Activated CD8-positive, alpha-beta memory T cell treated with anti-CD3 and anti-CD28 coated beads, Interleukin-2, amount 50 U/mL, for 4 hours (primary cell): ENCODE data around the gene GRHPR.
"Not testable (repeated sequence)": the region's sequence is repeated elsewhere in the genome, so short reads cannot be mapped to it uniquely, and the experiment has no call there.

Experiments used
- DNase-seq: peaks from one replicate; pipeline ENCODE4 v3.0.0-alpha.2; 2020

Gene GRHPR

GRCh38 chr9:37422289-37423104 is at the start of gene GRHPR:
GRHPR (plus strand) TSS chr9:37422696; CDS start chr9:37422751, 55 bp downstream.
- peak; percentile 92 for DNase-seq

DNA sequence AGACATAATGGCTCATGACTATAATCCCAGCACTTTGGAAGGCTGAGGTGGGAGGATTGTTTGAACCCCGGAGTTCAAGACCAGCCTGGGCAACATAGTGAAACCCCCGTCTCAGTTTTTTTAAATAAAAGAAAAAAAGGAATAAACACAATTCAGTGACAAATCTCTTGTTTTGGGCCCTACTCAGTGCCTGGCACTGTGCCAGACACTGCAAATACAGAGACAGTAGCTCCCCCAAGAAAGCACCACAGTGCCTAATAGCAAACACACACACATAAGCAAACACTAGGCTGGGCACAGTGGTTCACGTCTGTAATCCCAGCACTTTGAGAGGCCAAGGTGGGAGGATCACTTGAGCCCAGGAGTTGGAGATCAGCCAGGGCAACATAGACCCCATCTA is 49.7 kb upstream of the GRHPR start:
- DNase-seq = no peak

- DNase-seq = no peak
Observed at GRCh38 chr9:37373621-37374020, 48.9 kb upstream of the GRHPR start.

DNA sequence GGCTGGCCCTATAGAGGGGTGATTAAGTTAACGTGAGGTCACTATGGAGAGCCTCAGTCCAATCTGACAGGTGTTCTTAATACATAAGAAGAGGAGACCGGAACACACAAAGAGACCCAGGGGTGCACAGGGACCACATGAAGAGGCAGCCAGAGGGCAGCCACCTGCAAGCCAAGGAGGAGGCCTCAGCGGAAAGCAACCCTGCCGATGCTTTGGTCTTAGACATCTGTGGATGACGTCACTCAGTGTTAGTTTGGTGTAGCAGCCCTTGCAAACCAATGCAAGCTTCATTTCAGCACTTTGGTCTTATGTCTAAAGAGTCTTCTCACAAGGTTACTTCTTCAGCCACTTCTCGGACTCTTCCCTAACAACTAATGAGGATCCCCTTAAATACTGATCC is 47.6 kb upstream of the GRHPR start:
- no peak for DNase-seq

DNA sequence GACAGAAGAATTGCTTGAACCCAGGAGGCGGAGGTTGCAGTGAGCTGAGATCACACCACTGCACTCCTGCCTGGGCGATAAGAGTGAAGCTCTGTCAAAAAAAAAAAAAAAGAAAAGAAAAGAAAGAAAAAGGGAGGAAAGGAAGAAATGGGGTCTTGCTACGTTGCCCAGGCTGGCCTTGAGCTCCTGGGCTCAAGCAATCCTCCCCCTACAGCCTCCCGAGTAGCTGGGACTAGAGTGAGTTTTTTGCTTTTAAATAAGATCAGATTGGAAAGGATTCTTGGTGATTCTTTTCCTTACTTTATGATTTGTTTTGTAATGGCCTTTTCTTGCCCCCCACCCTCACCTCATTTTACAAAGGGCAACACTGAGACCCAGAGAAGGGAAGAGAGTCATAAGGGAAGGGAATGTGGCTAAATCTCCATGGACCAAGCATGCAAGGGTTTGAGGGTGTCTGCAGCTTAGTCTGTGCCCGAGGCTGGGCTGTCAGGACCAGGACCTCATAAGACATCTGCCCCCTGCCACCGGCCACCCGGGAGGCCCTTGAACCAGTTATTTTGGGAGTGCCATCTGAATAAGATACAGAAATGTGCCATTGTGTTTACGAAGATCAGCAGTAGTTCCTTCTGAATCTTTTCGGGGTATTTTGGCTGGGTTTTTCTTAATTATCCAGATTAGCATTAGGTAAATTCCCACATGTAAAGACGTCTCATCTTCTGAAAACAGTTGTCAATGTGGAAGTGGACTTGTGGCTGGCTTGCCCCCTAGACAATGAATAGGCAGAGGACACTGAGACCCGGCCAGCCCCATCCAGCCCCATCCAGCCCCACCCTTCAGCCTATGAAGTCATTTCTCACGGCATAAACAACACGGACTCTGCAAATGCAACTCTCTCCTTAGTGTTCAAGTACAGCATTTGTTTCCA is 44.5 kb upstream of the GRHPR start:
- no peak for DNase-seq

- DNase-seq = no peak
Observed at GRCh38 chr9:37378613-37379004, 43.9 kb upstream of the GRHPR start.

DNA sequence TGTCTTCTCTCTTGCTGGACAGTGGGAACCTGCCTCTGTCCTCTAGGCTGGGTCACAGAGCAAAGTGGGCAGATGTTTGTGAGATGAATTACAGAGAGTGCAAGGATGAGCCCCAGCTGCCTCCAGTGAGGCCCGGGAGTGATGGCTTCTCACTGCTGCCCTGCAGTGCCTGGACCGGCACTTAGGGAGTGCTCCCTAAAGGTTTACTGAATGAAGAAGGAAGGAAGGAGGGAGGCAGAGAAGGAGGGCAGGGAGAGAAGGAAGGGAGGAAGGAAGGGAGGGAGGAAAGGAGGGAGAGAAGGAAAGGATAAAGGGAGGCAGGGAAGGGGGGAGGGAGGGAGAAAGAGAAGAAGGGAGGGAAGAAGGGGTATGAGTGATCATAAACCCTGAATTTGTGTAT is 42.7 kb upstream of the GRHPR start:
- DNase-seq = no peak

DNA sequence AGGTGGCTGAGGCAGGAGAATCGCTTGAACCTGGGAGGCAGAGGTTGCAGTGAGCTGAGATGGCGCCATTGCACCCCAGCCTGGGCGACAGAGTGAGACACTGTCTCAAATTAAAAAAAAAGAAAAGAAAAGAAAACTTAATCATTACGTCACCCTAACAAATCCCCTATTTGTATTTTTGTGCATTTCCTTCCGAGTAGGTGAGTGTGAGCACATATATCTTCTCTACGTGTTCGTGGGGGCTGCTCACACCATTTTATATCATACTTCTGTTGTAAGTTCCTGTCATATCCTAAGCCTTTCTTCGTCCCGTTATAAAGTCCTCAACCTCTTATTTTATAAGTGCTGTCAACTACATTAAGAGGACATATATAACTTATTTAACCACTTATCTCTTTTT is 41.9 kb upstream of the GRHPR start:
- no peak for DNase-seq

DNA sequence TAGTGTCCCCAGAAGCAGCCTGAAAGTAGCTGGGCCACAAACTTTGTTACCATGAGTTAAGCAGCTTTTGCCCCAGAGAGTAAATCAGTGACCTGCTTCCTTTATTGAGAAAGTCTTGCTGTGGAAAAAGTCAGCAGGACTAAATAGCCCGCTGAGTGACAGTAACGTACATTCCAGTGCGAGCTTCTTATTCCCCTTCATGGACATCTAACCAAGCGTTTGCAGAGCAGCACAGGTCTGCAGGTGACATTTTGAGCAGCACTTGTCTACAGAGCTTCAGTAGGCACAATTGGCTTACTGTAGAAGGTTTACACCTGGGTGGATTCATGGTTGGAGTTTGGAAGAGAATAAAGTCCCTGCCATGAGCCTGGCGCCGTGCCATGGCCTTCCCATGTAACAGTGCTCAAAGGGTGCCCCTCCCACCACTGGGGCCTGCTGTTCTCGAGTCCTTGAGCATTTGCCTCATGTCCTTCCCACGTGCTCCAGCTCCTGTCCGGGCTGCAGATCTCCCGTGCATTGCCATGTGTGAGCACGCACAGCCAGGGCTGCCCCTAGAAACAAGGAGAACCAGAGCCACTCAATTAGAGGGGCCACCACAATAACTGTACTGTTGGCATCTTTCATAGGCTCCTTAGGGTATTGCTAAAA is 41.3 kb upstream of the GRHPR start:
- no peak for DNase-seq

DNA sequence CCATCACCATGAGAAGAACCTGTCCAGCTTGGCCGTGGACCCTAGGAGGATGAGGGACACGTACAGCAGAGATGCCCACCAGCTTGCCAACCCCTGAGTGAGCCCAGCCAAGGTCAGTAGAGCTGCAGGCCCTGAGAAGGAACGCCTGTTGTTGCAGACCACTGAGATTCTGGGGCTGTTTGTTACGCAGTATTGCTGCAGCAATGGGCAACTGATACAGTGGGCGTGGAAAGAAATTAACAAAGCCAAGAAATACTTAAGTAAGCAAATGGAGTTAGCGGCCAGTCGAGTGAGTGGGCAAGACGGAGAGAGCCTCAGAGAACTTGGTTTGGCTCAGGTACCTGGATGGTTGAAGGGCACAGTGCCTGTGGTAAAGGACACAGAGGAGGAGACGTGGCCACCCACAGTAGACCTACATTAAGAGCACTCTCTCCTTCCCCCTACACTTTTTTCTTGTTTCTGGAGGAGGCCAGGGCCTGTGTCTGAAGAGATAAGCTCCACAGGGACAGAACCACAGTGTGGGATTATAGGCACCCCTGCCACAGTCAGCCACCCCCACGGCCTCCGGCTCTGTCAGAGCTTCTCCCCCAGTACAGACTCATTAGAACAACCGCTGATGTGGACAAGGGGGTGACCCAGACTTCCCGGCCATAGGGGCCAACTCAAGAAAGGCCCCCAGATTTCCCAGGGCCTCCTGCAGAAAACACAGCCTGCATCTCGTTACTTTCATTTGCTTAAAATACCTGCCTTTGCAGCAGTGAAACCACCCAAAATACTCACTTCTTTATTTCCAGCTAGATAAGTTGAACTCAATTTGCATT is 40.1 kb upstream of the GRHPR start:
- DNase-seq = no peak

- no peak for DNase-seq
Observed at GRCh38 chr9:37382982-37383357, 39.5 kb upstream of the GRHPR start.

DNA sequence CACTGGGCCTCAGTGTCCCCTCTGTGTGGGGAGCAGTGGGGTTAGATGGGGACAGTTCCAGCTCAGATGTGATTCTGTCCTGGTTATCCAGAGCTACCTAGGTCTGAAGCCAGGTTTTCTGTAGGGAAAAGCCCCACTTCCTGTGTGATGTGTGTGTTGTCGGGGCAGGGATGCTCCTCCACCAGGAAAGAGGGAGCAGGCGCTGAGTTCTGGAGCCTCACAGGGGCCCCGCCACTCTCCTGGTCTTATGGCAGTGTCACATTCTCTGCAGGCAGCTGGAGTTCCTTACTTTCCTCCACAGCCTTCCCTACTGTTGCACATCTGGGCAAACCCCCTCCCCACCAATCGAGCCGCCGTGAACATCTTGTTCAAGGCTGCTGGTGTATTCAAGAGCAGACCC is 39.1 kb upstream of the GRHPR start:
- DNase-seq = no peak

GRCh38 chr9:37383876-37384746 is 38.4 kb upstream of the GRHPR start:
- no peak for DNase-seq

DNA sequence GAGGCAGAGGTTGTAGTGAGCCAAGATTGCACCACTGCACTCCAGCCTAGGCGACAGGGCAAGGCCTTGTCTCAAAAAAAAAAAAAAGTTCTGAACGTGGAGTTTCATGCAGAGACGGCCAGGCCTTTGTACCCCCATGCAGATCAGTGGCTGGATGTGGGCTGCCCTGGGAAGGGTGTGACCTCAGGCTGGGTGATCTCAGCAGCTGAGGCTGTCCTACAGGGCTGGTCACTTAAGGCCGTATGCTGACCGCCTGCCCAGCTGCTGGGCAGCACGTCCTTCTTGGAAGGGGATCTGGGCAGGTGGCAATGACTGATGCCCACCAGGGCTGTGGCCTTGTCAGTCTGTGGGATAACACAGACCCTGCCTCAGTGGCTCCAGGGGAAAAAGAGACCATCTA is 37.2 kb upstream of the GRHPR start:
- no peak for DNase-seq

DNA sequence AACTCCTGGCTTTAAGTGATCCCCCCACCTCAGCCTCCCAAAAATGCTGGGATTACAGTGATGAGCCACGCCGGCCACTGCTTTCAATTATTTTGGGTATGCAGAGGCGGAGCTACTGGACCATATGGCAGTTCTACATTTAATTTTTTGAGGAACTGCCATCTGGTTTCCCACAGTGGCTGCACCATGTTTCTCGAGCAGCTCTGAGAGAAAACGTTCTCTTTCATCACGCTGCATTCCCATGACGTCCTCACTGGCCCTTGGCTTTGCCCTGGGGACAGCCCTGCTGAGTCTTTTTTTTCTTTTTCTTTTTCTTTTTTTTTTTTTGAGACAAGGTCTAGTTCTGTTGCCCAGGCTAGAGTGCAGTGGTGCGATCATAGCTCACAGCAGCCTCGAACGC is 35.5 kb upstream of the GRHPR start:
- no peak for DNase-seq

DNA sequence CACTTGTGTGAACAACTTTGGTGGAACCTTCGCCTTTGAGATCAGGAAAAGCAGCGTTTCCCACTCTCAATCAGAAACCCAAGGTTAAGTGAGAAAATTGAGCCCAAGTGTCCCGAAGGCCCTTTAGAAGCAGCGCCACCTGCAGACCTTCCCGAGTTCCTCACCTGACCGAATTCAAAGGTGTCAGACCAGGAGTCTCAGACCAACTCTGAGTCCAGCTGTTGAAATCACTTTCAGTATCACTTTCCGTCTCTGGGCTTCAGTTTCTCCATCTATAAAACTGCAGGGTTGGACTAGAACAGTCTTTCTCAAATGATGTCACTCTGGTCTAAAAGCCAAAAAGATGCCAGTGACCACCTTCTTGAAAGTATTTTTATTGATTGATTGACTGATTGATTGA is 31.7 kb upstream of the GRHPR start:
- no peak for DNase-seq

DNA sequence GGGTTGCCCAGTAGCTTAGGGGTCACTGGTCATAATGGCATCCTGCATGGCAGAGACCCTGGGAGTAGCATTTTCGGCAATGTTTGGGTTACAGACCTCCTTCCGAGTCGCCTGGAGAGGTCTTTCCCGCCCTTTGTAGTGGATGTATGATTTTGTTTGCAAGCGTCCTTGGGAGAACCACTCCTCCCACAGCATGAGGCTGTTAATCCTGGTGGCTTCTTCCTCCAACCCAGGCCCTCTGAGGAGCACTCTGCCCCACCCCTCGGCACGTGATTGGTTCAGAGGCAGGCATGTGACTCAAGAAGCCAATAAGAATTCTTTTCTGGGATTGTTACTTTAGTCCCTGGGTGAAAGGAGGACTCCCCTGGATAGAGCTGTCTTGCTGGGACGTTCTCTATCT is 30.2 kb upstream of the GRHPR start:
- no peak for DNase-seq

DNA sequence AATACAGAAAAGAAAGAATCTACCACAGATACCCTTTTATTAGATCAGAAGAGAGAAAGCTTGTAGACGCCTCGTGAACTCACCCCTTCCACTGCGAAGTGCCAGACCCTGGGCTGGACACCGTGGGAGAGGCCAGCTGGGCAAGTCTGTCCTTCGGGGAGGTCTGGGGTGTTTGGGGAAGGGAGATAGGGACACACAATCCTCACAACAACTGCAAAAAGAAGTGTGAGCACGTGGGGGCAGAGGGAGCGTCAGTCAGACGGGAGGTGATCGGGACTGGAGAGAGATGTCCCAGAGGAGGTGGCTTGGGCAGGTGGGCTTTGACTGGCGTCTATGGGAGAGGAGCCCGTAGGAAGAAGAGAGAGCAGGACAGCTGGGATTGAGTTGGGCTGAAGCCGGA is 27.3 kb upstream of the GRHPR start:
- DNase-seq = no peak

DNA sequence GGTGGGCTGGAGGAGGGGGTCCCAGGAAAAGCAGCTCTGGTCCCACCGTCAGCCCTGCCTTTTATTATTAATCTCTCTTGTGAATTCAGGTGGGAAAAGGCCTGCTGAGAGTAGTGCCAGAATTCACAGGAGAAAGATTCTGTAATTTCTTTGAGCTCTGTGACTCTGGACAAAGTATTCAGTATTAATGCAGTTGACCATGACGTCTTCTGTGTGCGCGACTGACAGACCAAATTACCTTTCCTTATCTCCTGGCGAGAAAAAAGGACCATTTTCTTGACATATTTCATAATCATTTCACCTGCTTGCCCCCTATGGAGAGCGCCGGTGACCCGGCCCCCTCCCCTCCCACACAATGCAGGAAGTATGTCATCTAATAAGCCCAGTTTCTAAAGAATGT is 26.8 kb upstream of the GRHPR start:
- no peak for DNase-seq

GRCh38 chr9:37397948-37398347 is 24.5 kb upstream of the GRHPR start:
- not testable (repeated sequence) for DNase-seq

GRCh38 chr9:37398464-37399025 is 24.0 kb upstream of the GRHPR start:
- DNase-seq = no peak
